ENCODE measurements around the gene DRP2. TPM values are rescaled to one million over a fixed set of nuclear protein-coding genes. Genes with fewer than 3 reads are reported as not detected.

The DRP2 gene
- total RNA-seq, 1 experiment from 2014 or later: 0.40 TPM

DNA sequence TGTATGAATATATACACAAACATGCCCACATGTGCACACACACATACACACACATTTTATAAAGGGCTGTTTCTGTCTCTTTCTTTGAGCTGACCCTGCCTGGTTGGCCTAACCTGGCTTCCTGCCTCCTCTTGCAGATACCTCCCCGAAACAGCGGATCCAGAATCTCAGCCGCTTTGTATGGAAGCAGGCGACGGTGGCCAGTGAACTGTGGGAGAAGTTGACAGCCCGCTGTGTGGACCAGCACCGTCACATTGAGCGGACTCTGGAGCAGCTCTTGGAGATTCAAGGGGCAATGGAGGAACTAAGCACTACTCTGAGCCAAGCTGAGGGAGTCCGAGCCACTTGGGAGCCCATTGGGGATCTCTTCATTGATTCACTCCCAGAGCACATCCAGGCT is 21.9 kb downstream of the DRP2 start:
- CTCF ChIA-PET: no interaction called here

DNA sequence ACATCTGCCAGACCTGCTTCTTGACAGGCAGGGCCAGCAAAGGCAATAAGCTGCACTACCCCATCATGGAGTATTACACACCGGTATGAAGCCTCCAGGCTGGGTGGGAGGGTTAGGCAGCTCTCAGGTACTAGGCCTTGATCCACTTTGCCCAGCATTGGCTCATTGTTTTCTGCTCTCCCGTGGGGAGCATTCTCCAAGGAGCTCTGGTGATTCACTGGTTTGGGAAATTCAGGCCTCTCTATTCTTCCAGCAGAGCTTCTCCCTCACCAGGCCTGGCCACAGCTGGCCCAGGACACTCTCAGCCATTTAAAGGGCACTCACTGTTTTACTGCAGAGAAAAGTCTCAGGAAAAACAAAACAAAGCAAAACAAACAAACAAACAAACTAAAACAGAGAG is 33.0 kb downstream of the DRP2 start:
- BruUV-seq (replicated peaks): no TSS peak
- Mint-ChIP-seq H3K27me3 (ENCODE audit: insufficient read depth, unreplicated experiment) (peaks cover 46% of the 10 kb centered on the region), H3K4me1 (ENCODE audit: insufficient read depth, unreplicated experiment) (no peaks in the 10 kb centered on the region), H3K36me3 (ENCODE audit: insufficient read depth, unreplicated experiment) (no peaks in the 10 kb centered on the region), H3K9me3 (ENCODE audit: unreplicated experiment) (no peaks in the 10 kb centered on the region), H3K27ac (ENCODE audit: low read depth, unreplicated experiment) (no peak overlapping the region), H3K4me3 (ENCODE audit: unreplicated experiment) (no peak overlapping the region)
- TF ChIP-seq, protein P1, sequence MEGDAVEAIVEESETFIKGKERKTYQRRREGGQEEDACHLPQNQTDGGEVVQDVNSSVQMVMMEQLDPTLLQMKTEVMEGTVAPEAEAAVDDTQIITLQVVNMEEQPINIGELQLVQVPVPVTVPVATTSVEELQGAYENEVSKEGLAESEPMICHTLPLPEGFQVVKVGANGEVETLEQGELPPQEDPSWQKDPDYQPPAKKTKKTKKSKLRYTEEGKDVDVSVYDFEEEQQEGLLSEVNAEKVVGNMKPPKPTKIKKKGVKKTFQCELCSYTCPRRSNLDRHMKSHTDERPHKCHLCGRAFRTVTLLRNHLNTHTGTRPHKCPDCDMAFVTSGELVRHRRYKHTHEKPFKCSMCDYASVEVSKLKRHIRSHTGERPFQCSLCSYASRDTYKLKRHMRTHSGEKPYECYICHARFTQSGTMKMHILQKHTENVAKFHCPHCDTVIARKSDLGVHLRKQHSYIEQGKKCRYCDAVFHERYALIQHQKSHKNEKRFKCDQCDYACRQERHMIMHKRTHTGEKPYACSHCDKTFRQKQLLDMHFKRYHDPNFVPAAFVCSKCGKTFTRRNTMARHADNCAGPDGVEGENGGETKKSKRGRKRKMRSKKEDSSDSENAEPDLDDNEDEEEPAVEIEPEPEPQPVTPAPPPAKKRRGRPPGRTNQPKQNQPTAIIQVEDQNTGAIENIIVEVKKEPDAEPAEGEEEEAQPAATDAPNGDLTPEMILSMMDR (IDR thresholded peaks at IDR 0.05; ENCODE audit: unreplicated experiment): no peak
- intact Hi-C loops (cut with micrococcal nuclease): no loop called here
- POLR2A ChIA-PET: interaction anchor here (0.6 kb wide), 1 partner anchor 23 kb away, joined by 4 read pairs; no protein-coding TSS in a partner anchor
- CTCF ChIA-PET: no interaction called here
- DNase-seq (ENCODE audit: unreplicated experiment): no peak

More for the DNA sequence above, 21.9 kb downstream of the DRP2 start:
- POLR2A ChIA-PET: no interaction called here
- intact Hi-C loops (cut with micrococcal nuclease): no loop called here
- no peak overlapping the region for H3K27ac Mint-ChIP-seq (ENCODE audit: low read depth, unreplicated experiment)
- TF ChIP-seq, protein P1 (IDR thresholded peaks at IDR 0.05; ENCODE audit: unreplicated experiment): no peak
- no peak overlapping the region for H3K4me3 Mint-ChIP-seq (ENCODE audit: unreplicated experiment)
- H3K9me3 Mint-ChIP-seq (ENCODE audit: unreplicated experiment): no peaks in the 10 kb centered on the region
- H3K27me3 Mint-ChIP-seq (ENCODE audit: insufficient read depth, unreplicated experiment): peaks cover 31% of the 10 kb centered on the region
- H3K36me3 Mint-ChIP-seq (ENCODE audit: insufficient read depth, unreplicated experiment): no peaks in the 10 kb centered on the region
- H3K4me1 Mint-ChIP-seq (ENCODE audit: insufficient read depth, unreplicated experiment): no peaks in the 10 kb centered on the region
- no peak for DNase-seq (ENCODE audit: unreplicated experiment)
- BruUV-seq (replicated peaks): no TSS peak

DNA sequence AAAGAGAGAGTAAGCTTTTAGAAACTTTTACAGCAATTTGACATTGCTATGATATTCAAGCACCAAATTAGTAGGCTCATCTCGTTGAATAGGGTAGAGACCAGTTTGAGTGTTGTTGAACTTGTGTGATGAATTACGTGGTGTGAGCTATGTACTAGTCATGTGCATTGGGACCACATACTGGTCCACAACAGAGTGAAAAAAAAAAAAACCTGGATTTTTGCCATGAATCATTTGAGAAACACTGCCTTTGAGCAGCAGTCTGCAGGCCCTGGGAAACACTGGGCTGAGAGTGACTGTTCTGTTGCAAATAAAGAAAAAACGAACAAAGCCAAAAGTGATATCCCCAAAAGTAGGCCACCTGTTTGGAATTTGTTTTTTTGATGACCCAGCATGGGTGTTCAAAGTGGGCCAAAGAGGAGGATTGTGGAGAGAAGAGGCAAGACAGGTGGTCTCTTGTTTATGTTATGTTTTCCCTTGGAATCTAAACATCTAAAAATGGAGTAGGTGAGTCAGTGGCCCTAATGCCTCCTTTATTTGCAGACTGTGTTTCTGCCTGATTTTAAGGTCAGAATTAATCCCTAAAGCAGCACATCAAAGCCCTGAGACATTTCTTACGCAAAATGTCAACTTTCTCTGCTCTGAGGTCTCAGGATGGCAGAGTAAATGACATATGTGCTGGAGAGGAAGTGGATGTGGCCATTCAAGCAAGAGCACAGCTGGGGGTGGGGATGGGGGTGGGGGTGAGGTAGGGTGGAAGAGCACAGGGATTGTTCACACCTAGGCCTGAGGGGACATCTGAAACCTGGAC is 38.1 kb downstream of the DRP2 start:
- H3K36me3 Mint-ChIP-seq (ENCODE audit: insufficient read depth, unreplicated experiment): no peaks in the 10 kb centered on the region
- BruUV-seq (replicated peaks): no TSS peak
- POLR2A ChIA-PET: no interaction called here

DNA sequence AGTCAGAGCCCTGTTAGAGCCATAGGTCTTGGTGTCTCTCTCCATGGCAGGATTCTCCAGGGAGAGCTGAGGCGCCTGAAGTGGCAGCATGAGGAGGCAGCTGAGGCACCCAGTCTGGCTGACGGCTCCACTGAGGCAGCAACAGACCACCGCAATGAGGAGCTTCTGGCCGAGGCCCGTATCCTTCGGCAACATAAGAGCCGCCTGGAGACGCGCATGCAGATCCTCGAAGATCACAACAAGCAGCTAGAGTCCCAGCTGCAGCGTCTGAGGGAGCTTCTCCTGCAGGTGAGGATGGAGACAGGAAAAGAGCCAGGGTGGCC is 38.6 kb downstream of the DRP2 start:
- POLR2A ChIA-PET: no interaction called here

More for the DNA sequence above, 38.1 kb downstream of the DRP2 start:
- TF ChIP-seq, protein P1 (IDR thresholded peaks at IDR 0.05; ENCODE audit: unreplicated experiment): no peak
- Mint-ChIP-seq H3K27ac (ENCODE audit: low read depth, unreplicated experiment) (no peak overlapping the region), H3K27me3 (ENCODE audit: insufficient read depth, unreplicated experiment) (peaks cover 55% of the 10 kb centered on the region), H3K9me3 (ENCODE audit: unreplicated experiment) (no peaks in the 10 kb centered on the region), H3K4me1 (ENCODE audit: insufficient read depth, unreplicated experiment) (no peaks in the 10 kb centered on the region), H3K4me3 (ENCODE audit: unreplicated experiment) (no peak overlapping the region)
- no peak for DNase-seq (ENCODE audit: unreplicated experiment)
- intact Hi-C loops (cut with micrococcal nuclease): no loop called here
- CTCF ChIA-PET: interaction anchor here (0.7 kb wide), 1 partner anchor 13 kb away, joined by 4 read pairs; no protein-coding TSS in a partner anchor

More for the DNA sequence above, 38.6 kb downstream of the DRP2 start:
- Mint-ChIP-seq H3K27me3 (ENCODE audit: insufficient read depth, unreplicated experiment) (peaks cover 60% of the 10 kb centered on the region), H3K27ac (ENCODE audit: low read depth, unreplicated experiment) (no peak overlapping the region), H3K4me3 (ENCODE audit: unreplicated experiment) (no peak overlapping the region), H3K36me3 (ENCODE audit: insufficient read depth, unreplicated experiment) (no peaks in the 10 kb centered on the region), H3K9me3 (ENCODE audit: unreplicated experiment) (no peaks in the 10 kb centered on the region), H3K4me1 (ENCODE audit: insufficient read depth, unreplicated experiment) (no peaks in the 10 kb centered on the region)
- DNase-seq (ENCODE audit: unreplicated experiment): no peak
- CTCF ChIA-PET: no interaction called here
- no TSS peak for BruUV-seq (replicated peaks)
- TF ChIP-seq, protein P1 (IDR thresholded peaks at IDR 0.05; ENCODE audit: unreplicated experiment): no peak
- intact Hi-C loops (cut with micrococcal nuclease): no loop called here
